ENCODE results near the gene IL23R. TPM values are rescaled to one million over a fixed set of nuclear protein-coding genes. Genes with fewer than 3 reads are reported as not detected.

IL23R gene
- total RNA-seq, 4 donors from 2014 or later, result 0.19 to 0.32 TPM; not detected in 2

- no peak for TF ChIP-seq CTCF (IDR thresholded peaks at IDR 0.05)
These were observed 104.3 kb downstream of the IL23R start for GRCh38 chr1:67270541-67270940.

GRCh38 chr1:67273591-67273990 lies 107.3 kb downstream of the IL23R start:
- DNase-seq (ENCODE audit: low spot score) (no peak), ATAC-seq (ENCODE audit: low FRiP score) (no peak)
- no peak for TF ChIP-seq CTCF (IDR thresholded peaks at IDR 0.05)

More at GRCh38 chr1:67270541-67270940, 104.3 kb downstream of the IL23R start:
- DNase-seq (ENCODE audit: low spot score) (no peak), ATAC-seq (ENCODE audit: low FRiP score) (no peak)

GRCh38 chr1:67274623-67275325 lies 108.5 kb downstream of the IL23R start:
- DNase-seq (ENCODE audit: low spot score), result no peak

GRCh38 chr1:67280696-67281095 lies 114.4 kb downstream of the IL23R start:
- no peak for DNase-seq (ENCODE audit: low spot score)
- no peak for ATAC-seq (ENCODE audit: low FRiP score)
- TF ChIP-seq CTCF (IDR thresholded peaks at IDR 0.05), result no peak

More at GRCh38 chr1:67274623-67275325, 108.5 kb downstream of the IL23R start:
- TF ChIP-seq CTCF (IDR thresholded peaks at IDR 0.05), result no peak
- no peak for ATAC-seq (ENCODE audit: low FRiP score)

- DNase-seq (ENCODE audit: low spot score), result no peak
- ATAC-seq (ENCODE audit: low FRiP score), result no peak
- TF ChIP-seq CTCF (IDR thresholded peaks at IDR 0.05), result no peak
These were observed 115.0 kb downstream of the IL23R start for GRCh38 chr1:67281244-67281643.

- no peak for TF ChIP-seq CTCF (IDR thresholded peaks at IDR 0.05)
- ATAC-seq (ENCODE audit: low FRiP score), result no peak
- DNase-seq (ENCODE audit: low spot score), result no peak
These were observed 119.7 kb downstream of the IL23R start for GRCh38 chr1:67285780-67286488.

GRCh38 chr1:67290236-67290635 lies 124.0 kb downstream of the IL23R start:
- no peak for TF ChIP-seq CTCF (IDR thresholded peaks at IDR 0.05)
- ATAC-seq (ENCODE audit: low FRiP score) (no peak), DNase-seq (ENCODE audit: low spot score) (no peak)

All from omental fat pad (tissue), 4 donors.